Endothelial cell of umbilical vein (primary cell): Measurements from ENCODE around the gene FMNL1. TPM values are rescaled to one million over a fixed set of nuclear protein-coding genes. Genes with fewer than 3 reads are reported as not detected.

Experiments used
- BruUV-seq: library from RNA; stranded (reverse); fragments of 400-500 nt; replicated peaks from 2 replicates; lab custom pipeline; 2021; lab: Mats Ljungman, UMichigan
- CTCF ChIA-PET: fragments of 300-600, 350-600 bp; sonication (Branson Sonifier 250); formaldehyde crosslinking; loops from one replicate; lab custom pipeline; 2021; ENCODE audit warnings: antibody characterized with exemption, inconsistent platforms; lab: Charles Lee
- POLR2A ChIA-PET: fragments of 300-600, 350-600 bp; sonication (Branson Sonifier 250); formaldehyde crosslinking; loops from one replicate; lab custom pipeline; 2021; ENCODE audit warnings: antibody characterized with exemption, inconsistent platforms; lab: Charles Lee
- DNase-seq: peaks from one replicate; pipeline ENCODE4 v3.0.0-alpha.2; 2011; ENCODE audit warnings: low read depth, low spot score
- FAIRE-seq: peaks from 2 replicates; lab custom pipeline; 2011; peaks lifted over from hg19 to GRCh38; lab: Jason Lieb, UNC
- H2AFZ ChIP-seq: 2 replicates; pipeline ENCODE4 v1.6.0; 2012; ENCODE audit warnings: low read depth, low read length, control low read depth, inconsistent platforms
- H3K27ac ChIP-seq: 2 replicates; pipeline ENCODE4 v1.5.1; 2011; ENCODE audit warnings: low read depth, mild to moderate bottlenecking, control low read depth, low read length, moderate library complexity; ENCODE audit not compliant: insufficient read depth
- H3K27me3 ChIP-seq, 2 experiments: 2 replicates each; pipeline versions ENCODE4 v1.6.0 to v1.6.1; 2011; ENCODE audit warnings: low read length in 2 of 2, mixed read lengths in 1 of 2; ENCODE audit not compliant: control insufficient read depth in 2 of 2, insufficient read depth in 2 of 2
- H3K36me3 ChIP-seq, 2 experiments: 2 replicates in 1 of 2; 3 replicates in 1 of 2; pipeline ENCODE4 v1.5.1; 2011; ENCODE audit warnings: low read length in 2 of 2, mild to moderate bottlenecking in 1 of 2, moderate library complexity in 1 of 2; ENCODE audit not compliant: control insufficient read depth in 2 of 2, insufficient read depth in 2 of 2; ENCODE audit errors: extremely low read depth in 1 of 2
- H3K4me1 ChIP-seq: 3 replicates; pipeline ENCODE4 v1.5.1; 2011; ENCODE audit warnings: mild to moderate bottlenecking, low read length; ENCODE audit not compliant: control insufficient read depth, insufficient read depth; ENCODE audit errors: extremely low read depth
- H3K4me2 ChIP-seq: 2 replicates; pipeline ENCODE4 v1.6.1; 2011; ENCODE audit warnings: low read length, control low read depth, mixed read lengths; ENCODE audit not compliant: insufficient read depth
- H3K4me3 ChIP-seq, 3 experiments: fragments of 200-600 bp in 1 of 3; sonication (generic), shearing (Covaris generic) in 1 of 3; replicated peaks in 1 of 3; 2 replicates each; pipeline ENCODE4 v1.5.1; 2011 to 2016; ENCODE audit warnings: control low read depth in 3 of 3, low read length in 3 of 3, mild to moderate bottlenecking in 2 of 3, inconsistent platforms in 1 of 3, low read depth in 1 of 3, moderate library complexity in 1 of 3; ENCODE audit not compliant: insufficient read depth in 1 of 3
- H3K79me2 ChIP-seq: 2 replicates; pipeline ENCODE4 v1.6.0; 2012; ENCODE audit warnings: low read length, inconsistent platforms; ENCODE audit not compliant: control insufficient read depth, insufficient read depth
- H3K9ac ChIP-seq: replicated peaks from 2 replicates; pipeline ENCODE3; 2011; ENCODE audit warnings: low read length, control low read depth; ENCODE audit not compliant: insufficient read depth; ENCODE audit errors: extremely low read depth
- H3K9me1 ChIP-seq: replicated peaks from 3 replicates; pipeline ENCODE4 v1.6.0; 2011; ENCODE audit warnings: mild to moderate bottlenecking, low read length; ENCODE audit not compliant: control insufficient read depth, insufficient read depth; ENCODE audit errors: extremely low read depth
- H3K9me3 ChIP-seq: replicated peaks from 2 replicates; pipeline ENCODE4 v1.5.1; 2012; ENCODE audit warnings: low read length, inconsistent platforms; ENCODE audit not compliant: control insufficient read depth, insufficient read depth
- H4K20me1 ChIP-seq: replicated peaks from 2 replicates; pipeline ENCODE3; 2011; ENCODE audit warnings: mild to moderate bottlenecking, low read length; ENCODE audit not compliant: control insufficient read depth, insufficient read depth; ENCODE audit errors: extremely low read depth
- EZH2 ChIP-seq: IDR thresholded peaks from 2 replicates; pipeline ENCODE4 v1.6.1; 2012; ENCODE audit warnings: borderline replicate concordance, low read depth, mild to moderate bottlenecking, moderate library complexity, low read length, inconsistent platforms; ENCODE audit not compliant: severe bottlenecking
- FOS ChIP-seq: IDR thresholded peaks from 2 replicates; pipeline ENCODE4 v1.6.1; 2011; ENCODE audit warnings: mild to moderate bottlenecking, low read length, moderate library complexity, borderline replicate concordance; ENCODE audit not compliant: insufficient read depth
- GATA2 ChIP-seq: IDR thresholded peaks from 2 replicates; pipeline ENCODE4 v1.7.0; 2011; ENCODE audit warnings: low read depth, mild to moderate bottlenecking, moderate library complexity, mixed read lengths, low read length; ENCODE audit not compliant: insufficient read length, insufficient read depth
- JUN ChIP-seq: IDR thresholded peaks from 2 replicates; pipeline ENCODE4 v1.6.1; 2011; ENCODE audit warnings: borderline replicate concordance, low read depth; ENCODE audit not compliant: insufficient read length, insufficient read depth
- MYC ChIP-seq: IDR thresholded peaks from one replicate; pipeline ENCODE4 v1.6.1; 2011; ENCODE audit warnings: mild to moderate bottlenecking, low read depth, low read length
- POLR2A ChIP-seq: IDR thresholded peaks from 2 replicates; pipeline ENCODE4 v1.6.1; 2012; ENCODE audit warnings: low read depth, mild to moderate bottlenecking, control low read depth, low read length
- dilution Hi-C: fragments of 300-500 bp; cut with MboI; formaldehyde crosslinking; loops from one replicate; pipeline ENCODE4 v1.15.0; 2019; ENCODE audit warnings: low sequenced_read_pairs; ENCODE audit not compliant: extremely low pct_ligation_motif_present
- intact Hi-C: fragments of 100-400 bp; cut with micrococcal nuclease; formaldehyde crosslinking; loops from one replicate; pipeline ENCODE4 v1.10.0; 2022
- polyA plus RNA-seq, 4 experiments: library from polyadenylated mRNA; depleted of rRNA in 3 of 4; stranded (reverse) in 3 of 4; unstranded in 1 of 4; fragments of >200 nt; gene quantifications; 2 replicates each; pipeline versions ENCODE4 v1.2.1 to v1.2.3, GENCODE V29; 2011 to 2012; ENCODE audit warnings: missing spikeins in 1 of 4
- total RNA-seq: library from RNA; stranded (reverse); gene quantifications from 2 replicates; pipeline ENCODE4 v1.2.3, GENCODE V29; 2021
- TF ChIP-seq, protein P1 (sequence below): IDR thresholded peaks from 2 replicates; pipeline ENCODE4 v1.6.1; 2011; ENCODE audit not compliant: insufficient read depth, insufficient read length
- TF ChIP-seq, protein P2 (sequence below), 2 donors: IDR thresholded peaks; 1 replicate in 1 of 2; 2 replicates in 1 of 2; pipeline ENCODE4 v1.5.1; 2011; ENCODE audit warnings: low read length in 2 of 2, mild to moderate bottlenecking in 2 of 2, moderate library complexity in 2 of 2, control low read depth in 1 of 2, inconsistent platforms in 1 of 2, low read depth in 1 of 2; ENCODE audit not compliant: insufficient read depth in 1 of 2; ENCODE audit errors: extremely low read depth in 1 of 2

FMNL1 gene
- total and polyA plus RNA-seq, 2 donors (not counting 3 experiments of a cell fraction or from before 2014, with no cell fraction given) = 0.95 to 1.6 TPM

DNA sequence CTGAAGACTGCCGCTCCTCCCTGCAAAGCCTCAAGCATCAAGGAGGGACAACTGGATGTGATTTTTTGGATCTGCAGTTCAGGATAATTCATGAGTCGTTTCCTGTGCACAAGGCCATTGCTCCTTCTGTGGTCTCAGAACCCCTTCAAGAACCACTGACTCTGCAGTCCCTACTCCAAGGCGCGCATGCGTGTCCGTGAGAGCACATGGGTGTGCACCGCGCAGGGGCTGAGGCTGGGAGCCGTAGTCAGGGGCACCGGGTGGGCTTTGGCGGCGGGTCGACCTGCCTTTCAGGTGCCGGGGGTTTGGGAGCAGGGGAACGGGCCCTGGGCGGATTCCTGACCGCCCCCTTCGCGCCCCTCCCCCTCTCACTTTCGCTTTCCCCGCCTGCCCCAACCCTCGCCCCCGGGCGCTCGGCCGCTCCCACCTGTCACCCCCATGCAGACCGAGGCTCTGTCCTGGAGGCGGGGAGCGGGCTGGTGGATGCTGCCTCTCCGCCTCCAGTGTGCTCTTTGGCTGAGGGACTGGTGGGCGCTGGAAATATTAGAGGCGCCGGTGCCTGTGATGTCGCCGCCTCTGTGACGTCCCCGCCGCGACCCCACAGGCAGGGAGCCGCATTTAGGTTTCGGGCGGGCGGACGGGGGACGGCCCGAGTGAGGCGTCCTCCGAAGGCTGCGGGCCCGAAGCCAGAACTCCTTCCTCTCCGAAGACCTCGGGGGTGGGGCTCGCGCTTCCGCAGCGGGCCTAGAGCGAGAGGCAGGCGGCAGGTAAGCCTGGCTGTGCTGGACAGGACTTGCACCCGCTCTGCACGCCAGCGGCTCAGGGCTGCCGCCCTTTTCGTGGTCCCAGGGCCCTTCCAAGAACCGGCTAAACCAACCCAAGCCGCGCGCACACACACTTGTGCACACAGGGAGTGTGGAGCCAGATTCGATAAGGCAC is 40.2 kb downstream of the FMNL1 start, which contains the start of gene SPATA32:
Gene SPATA32 (minus strand): TSS at position 518 of the 939 bp plus-strand sequence. CDS start 78 bp downstream, at position 440.
- Histone ChIP-seq H4K20me1 (no peaks in the 10 kb centered on the region), H2AFZ (peak within 1 kb of the TSS; percentile 55), H3K9ac (peak within 1 kb of the TSS; percentile 10), H3K36me3 (peaks cover 0 to 22% of the 10 kb centered on the region in 2 experiments), H3K9me1 (no peaks in the 10 kb centered on the region), H3K4me1 (no peaks in the 10 kb centered on the region), H3K27me3 (peaks cover 0 to 2% of the 10 kb centered on the region in 2 experiments), H3K27ac (no peak within 1 kb of the TSS), H3K9me3 (no peaks in the 10 kb centered on the region), H3K4me3 (peak within 1 kb of the TSS; percentile 20 to 61 (median 40)), H3K79me2 (no peaks in the 10 kb centered on the region), H3K4me2 (peak within 1 kb of the TSS; percentile 14)
- no TSS peak for BruUV-seq
- intact Hi-C loops = no loop called here
- ChIA-PET POLR2A (no interaction called here), CTCF (interaction anchor here (1.2 to 1.6 kb wide), 2 partner anchors 15 to 43 kb away, joined by 3 to 4 read pairs; no protein-coding TSS in a partner anchor)
- peak; percentile 43 for DNase-seq
- peak; percentile 13 for TF ChIP-seq POLR2A
- TF ChIP-seq EZH2 = no peak
- TF ChIP-seq, protein P1, sequence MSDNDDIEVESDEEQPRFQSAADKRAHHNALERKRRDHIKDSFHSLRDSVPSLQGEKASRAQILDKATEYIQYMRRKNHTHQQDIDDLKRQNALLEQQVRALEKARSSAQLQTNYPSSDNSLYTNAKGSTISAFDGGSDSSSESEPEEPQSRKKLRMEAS = no peak
- no peak for TF ChIP-seq GATA2
- TF ChIP-seq FOS = no peak
- TF ChIP-seq MYC = no peak
- no peak for TF ChIP-seq JUN
- TF ChIP-seq, protein P2, sequence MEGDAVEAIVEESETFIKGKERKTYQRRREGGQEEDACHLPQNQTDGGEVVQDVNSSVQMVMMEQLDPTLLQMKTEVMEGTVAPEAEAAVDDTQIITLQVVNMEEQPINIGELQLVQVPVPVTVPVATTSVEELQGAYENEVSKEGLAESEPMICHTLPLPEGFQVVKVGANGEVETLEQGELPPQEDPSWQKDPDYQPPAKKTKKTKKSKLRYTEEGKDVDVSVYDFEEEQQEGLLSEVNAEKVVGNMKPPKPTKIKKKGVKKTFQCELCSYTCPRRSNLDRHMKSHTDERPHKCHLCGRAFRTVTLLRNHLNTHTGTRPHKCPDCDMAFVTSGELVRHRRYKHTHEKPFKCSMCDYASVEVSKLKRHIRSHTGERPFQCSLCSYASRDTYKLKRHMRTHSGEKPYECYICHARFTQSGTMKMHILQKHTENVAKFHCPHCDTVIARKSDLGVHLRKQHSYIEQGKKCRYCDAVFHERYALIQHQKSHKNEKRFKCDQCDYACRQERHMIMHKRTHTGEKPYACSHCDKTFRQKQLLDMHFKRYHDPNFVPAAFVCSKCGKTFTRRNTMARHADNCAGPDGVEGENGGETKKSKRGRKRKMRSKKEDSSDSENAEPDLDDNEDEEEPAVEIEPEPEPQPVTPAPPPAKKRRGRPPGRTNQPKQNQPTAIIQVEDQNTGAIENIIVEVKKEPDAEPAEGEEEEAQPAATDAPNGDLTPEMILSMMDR (IDR thresholded peaks at IDR 0.05; ENCODE audit: extremely low read depth in 1 of 2, insufficient read depth in 1 of 2, low read depth in 1 of 2, low read length in 2 of 2) = no peak
- peak; percentile 62 for FAIRE-seq
- dilution Hi-C loops = no loop called here
